Stomach (tissue), 9 donors: ENCODE measurements around the gene LSM3. TPM values are rescaled to one million over a fixed set of nuclear protein-coding genes. Genes with fewer than 3 reads are reported as not detected.
A peak's percentile ranks its signal among the peaks of the same experiment; 100 is the strongest.

Experiments
- DNase-seq, 2 donors: peaks; one replicate each; pipeline versions ENCODE4 v3.0.0 to v3.0.0-alpha.2; 2013 to 2019
- H3K27ac ChIP-seq, 5 donors: fragments of 200-600 bp in 4 of 5; sonication (generic) in 4 of 5; one replicate each; pipeline ENCODE4 v1.5.1; 2013 to 2019; ENCODE audit warnings: mild to moderate bottlenecking in 1 of 5, moderate library complexity in 1 of 5
- H3K27me3 ChIP-seq, 3 donors: fragments of 200-600 bp; sonication (generic); one replicate each; pipeline ENCODE4 v1.5.1; 2017 to 2019; ENCODE audit warnings: mixed run types in 1 of 3
- H3K36me3 ChIP-seq, 4 donors: fragments of 200-600 bp; sonication (generic); 1 replicate in 3 of 4; 2 replicates in 1 of 4; pipeline ENCODE4 v1.5.1; 2016 to 2019
- H3K4me1 ChIP-seq, 4 donors: fragments of 200-600 bp; sonication (generic); one replicate each; pipeline ENCODE4 v1.5.1; 2016 to 2019
- H3K4me3 ChIP-seq, 4 donors: fragments of 200-600 bp; sonication (generic) in 3 of 4; one replicate each; pipeline ENCODE4 v1.5.1; 2016 to 2019; ENCODE audit warnings: mild to moderate bottlenecking in 1 of 4
- H3K9me3 ChIP-seq, 4 donors: fragments of 200-600 bp; sonication (generic); one replicate each; pipeline ENCODE4 v1.5.1; 2016 to 2019
- EP300 ChIP-seq: sonication (generic); formaldehyde crosslinking; IDR thresholded peaks from one replicate; pipeline ENCODE4 v1.6.1; 2017; ENCODE audit warnings: antibody characterized with exemption
- POLR2A ChIP-seq, 4 donors: fragments of 450-650 bp; IDR thresholded peaks; one replicate each; pipeline ENCODE4 v1.6.1; 2016; ENCODE audit warnings: antibody characterized with exemption in 4 of 4, control low read depth in 2 of 4, mild to moderate bottlenecking in 1 of 4, moderate library complexity in 1 of 4
- POLR2AphosphoS5 ChIP-seq, 3 donors: sonication (generic); formaldehyde crosslinking; IDR thresholded peaks; one replicate each; pipeline ENCODE4 v1.6.1; 2016; ENCODE audit warnings: antibody characterized with exemption in 3 of 3
- WGBS, 5 donors: extraction: QIAGEN DNeasy Blood & Tissue Kit in 3 of 5; methylation state at CpG; one replicate each; pipeline versions ENCODE4 v1.1.5 to v1.1.7; 2013 to 2018; 5-methylcytosine and 5-hydroxymethylcytosine counted together
- intact Hi-C: fragments of 100-400 bp; cut with DNase I; formaldehyde crosslinking; loops from one replicate; pipeline ENCODE4 v1.15.1; 2023; ENCODE audit warnings: low total_unique reads
- polyA plus RNA-seq, 3 donors: library from polyadenylated mRNA; stranded (reverse); fragments of 200-250 nt; gene quantifications; one replicate each; pipeline ENCODE4 v1.2.3, GENCODE V29; 2013
- total RNA-seq, 5 donors: library from RNA; depleted of rRNA; stranded (reverse); fragments of >200 nt; gene quantifications; one replicate each; pipeline versions ENCODE4 v1.1.0 to v1.2.3, GENCODE V29; 2014 to 2016
- TF ChIP-seq, protein P1 (sequence below), 7 experiments: fragments of 450-650 bp in 4 of 7; fragments of 200-600 bp in 3 of 7; sonication (generic) in 3 of 7; IDR thresholded peaks; one replicate each; pipeline ENCODE4 v1.5.1; 2016 to 2019; ENCODE audit warnings: antibody characterized with exemption in 7 of 7, control low read depth in 2 of 7, mild to moderate bottlenecking in 1 of 7
- donor health status: healthy with polysubstance abuse.
- donor health status: Bipolar disorder and iron deficiency.
- donor health status: healthy.

The LSM3 gene
- total and polyA plus RNA-seq, 8 donors, result 2.2 to 15.0 (median 11.0) TPM

DNA sequence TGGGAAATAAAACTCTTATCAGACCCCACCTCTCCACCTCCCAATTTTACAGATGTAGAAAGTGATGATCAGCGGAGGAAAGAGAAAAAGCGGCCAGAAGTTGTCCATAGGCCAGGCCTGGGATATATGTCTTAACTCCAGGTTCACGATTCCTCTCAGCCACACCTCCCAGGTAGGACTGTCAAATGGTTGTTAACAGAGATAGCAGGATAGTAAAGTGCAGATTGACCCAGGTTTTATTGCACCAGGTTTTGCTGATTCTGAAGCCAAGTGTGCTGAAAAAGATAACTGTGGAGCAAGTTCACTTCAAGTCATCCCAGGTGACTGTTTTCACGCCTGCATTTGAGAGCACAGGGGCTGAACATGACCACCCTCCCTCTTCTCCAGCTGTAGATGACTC, 36.1 kb downstream of the LSM3 start:
- no peaks in the 10 kb centered on the region for H3K27me3 ChIP-seq
- WGBS, 5 donors, result 86 to 97% (median 95%) methylated on average over 4 of the region's 4 CpGs
- no peak for DNase-seq
- peaks cover 2 to 19% (median 4%) of the 10 kb centered on the region in 4 donors for H3K4me1 ChIP-seq
- no peak for TF ChIP-seq POLR2A (IDR thresholded peaks at IDR 0.05)
- TF ChIP-seq EP300, result no peak
- TF ChIP-seq, protein P1, sequence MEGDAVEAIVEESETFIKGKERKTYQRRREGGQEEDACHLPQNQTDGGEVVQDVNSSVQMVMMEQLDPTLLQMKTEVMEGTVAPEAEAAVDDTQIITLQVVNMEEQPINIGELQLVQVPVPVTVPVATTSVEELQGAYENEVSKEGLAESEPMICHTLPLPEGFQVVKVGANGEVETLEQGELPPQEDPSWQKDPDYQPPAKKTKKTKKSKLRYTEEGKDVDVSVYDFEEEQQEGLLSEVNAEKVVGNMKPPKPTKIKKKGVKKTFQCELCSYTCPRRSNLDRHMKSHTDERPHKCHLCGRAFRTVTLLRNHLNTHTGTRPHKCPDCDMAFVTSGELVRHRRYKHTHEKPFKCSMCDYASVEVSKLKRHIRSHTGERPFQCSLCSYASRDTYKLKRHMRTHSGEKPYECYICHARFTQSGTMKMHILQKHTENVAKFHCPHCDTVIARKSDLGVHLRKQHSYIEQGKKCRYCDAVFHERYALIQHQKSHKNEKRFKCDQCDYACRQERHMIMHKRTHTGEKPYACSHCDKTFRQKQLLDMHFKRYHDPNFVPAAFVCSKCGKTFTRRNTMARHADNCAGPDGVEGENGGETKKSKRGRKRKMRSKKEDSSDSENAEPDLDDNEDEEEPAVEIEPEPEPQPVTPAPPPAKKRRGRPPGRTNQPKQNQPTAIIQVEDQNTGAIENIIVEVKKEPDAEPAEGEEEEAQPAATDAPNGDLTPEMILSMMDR (IDR thresholded peaks at IDR 0.05), result no peak
- no peak for TF ChIP-seq POLR2AphosphoS5 (IDR thresholded peaks at IDR 0.05)
- no peak overlapping the region for H3K4me3 ChIP-seq
- H3K36me3 ChIP-seq, result no peaks in the 10 kb centered on the region
- intact Hi-C loops, result no loop called here
- no peak overlapping the region for H3K27ac ChIP-seq
- no peaks in the 10 kb centered on the region for H3K9me3 ChIP-seq

DNA sequence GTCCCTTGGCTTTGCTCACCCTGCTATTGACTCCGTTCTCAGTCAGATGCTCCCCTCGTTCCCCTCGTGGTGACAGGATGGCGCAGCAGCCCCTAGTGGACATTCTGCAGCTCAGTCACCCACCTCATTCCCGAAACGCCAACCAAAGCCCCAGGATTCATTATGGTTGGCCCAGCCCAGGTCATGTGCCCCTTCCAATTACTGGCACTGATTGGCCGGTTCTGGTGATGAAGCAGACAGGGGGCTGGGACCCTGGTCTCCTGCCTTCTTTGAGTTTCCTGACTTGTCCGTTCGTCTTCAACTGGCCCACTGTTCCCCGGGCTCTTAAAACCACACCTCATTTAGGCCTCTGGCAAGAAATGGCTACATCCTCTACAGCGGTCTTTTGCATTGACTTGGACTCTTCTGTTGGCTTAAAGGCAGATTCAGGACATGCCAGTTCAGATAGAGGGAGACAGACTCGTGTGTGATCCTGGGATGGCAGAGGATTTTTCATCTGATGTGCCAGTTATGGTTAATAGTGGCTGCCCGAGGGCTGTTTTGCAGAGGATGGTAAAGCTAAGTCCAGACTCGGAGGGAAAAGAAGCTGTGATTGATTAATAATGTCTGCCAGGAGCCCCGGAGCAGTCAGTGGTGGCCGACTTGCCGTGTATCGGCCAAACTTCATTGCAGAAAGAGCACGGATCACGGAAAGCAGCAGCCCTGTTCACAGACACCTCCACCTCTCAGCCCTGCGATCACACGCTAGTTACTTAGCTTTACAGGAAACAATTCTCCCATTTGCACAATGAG, 37.8 kb downstream of the LSM3 start:
- Histone ChIP-seq H3K4me1 (peaks cover 0 to 4% (median 0%) of the 10 kb centered on the region in 4 donors), H3K27me3 (no peaks in the 10 kb centered on the region), H3K4me3 (peak overlapping the region in 2 of 4 donors; percentile 1 to 36), H3K9me3 (peaks cover 0 to 9% (median 0%) of the 10 kb centered on the region in 4 donors), H3K36me3 (no peaks in the 10 kb centered on the region), H3K27ac (peak overlapping the region in 1 of 5 donors; percentile 77)
- intact Hi-C loops, result no loop called here
- TF ChIP-seq, protein P1 (IDR thresholded peaks at IDR 0.05), result peak in 3 of 7 experiments; percentile 8 to 23 (median 14)
- TF ChIP-seq POLR2A (IDR thresholded peaks at IDR 0.05), result no peak
- peak in 1 of 2 donors; percentile 88 for DNase-seq
- WGBS, 5 donors, result 15 to 80% (median 58%) methylated on average over 21 to 22 of the region's 22 CpGs

DNA sequence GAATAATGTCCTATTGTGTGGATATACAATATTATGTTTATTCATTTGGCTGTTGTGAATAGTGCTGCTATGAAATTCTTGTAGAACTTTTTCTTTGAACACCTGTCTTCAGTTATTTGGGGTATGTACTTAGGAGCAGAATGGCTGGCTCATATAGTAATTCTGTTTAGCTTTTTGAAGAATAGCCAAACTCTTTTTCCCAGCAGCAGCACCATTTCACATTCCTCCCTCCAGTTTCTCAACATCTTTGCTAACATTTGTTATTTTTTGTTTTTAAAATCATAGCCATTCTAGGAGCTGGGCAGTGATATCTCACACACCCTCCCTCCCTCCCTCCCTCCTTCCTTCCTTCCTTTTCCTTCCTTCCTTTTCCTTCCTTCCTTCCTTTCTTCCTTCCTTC, 39.7 kb downstream of the LSM3 start:
- H3K4me1 ChIP-seq, result peaks cover 0 to 4% (median 0%) of the 10 kb centered on the region in 4 donors
- peaks cover 0 to 16% (median 0%) of the 10 kb centered on the region in 4 donors for H3K9me3 ChIP-seq
- H3K27ac ChIP-seq, result no peak overlapping the region
- no peak overlapping the region for H3K4me3 ChIP-seq
- no peaks in the 10 kb centered on the region for H3K36me3 ChIP-seq
- intact Hi-C loops, result no loop called here
- no peaks in the 10 kb centered on the region for H3K27me3 ChIP-seq
- DNase-seq, result no peak
- TF ChIP-seq POLR2AphosphoS5 (IDR thresholded peaks at IDR 0.05) (no peak), EP300 (no peak), POLR2A (IDR thresholded peaks at IDR 0.05) (no peak)
- TF ChIP-seq, protein P1 (IDR thresholded peaks at IDR 0.05), result no peak

DNA sequence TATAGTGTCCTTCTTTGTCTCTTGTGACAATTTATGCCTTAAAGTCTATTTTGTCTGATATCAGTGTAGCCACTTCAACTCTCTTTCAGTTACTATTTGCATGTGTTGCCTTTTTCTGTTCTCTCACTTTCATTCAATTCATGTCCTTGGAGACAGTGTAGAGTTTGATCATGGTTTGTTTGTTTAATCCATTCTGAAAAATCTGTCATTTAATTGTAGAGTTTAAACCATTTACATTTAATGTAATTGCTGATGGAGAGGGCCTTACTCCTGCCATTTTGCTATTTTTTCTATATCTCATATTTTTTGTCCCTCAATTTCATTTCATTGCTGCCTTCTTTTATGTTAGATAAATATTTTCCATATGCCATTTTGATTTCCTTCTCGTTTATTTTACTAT, 42.3 kb downstream of the LSM3 start:
- H3K4me3 ChIP-seq, result no peak overlapping the region
- TF ChIP-seq POLR2AphosphoS5 (IDR thresholded peaks at IDR 0.05) (no peak), POLR2A (IDR thresholded peaks at IDR 0.05) (no peak)
- TF ChIP-seq, protein P1 (IDR thresholded peaks at IDR 0.05), result no peak
- peaks cover 0 to 4% (median 0%) of the 10 kb centered on the region in 3 donors for H3K27me3 ChIP-seq
- no peaks in the 10 kb centered on the region for H3K36me3 ChIP-seq
- no peak for DNase-seq
- H3K27ac ChIP-seq, result no peak overlapping the region
- H3K4me1 ChIP-seq, result peaks cover 0 to 13% (median 11%) of the 10 kb centered on the region in 4 donors
- peaks cover 0 to 16% (median 0%) of the 10 kb centered on the region in 4 donors for H3K9me3 ChIP-seq
- 86 to 96% (median 90%) methylated on average over 1 of the region's 1 CpG for WGBS, 5 donors
- intact Hi-C loops, result no loop called here
